ENCODE results near the gene STAB1. TPM values are rescaled to one million over a fixed set of nuclear protein-coding genes. Genes with fewer than 3 reads are reported as not detected.

Gene STAB1
- total and polyA plus RNA-seq, 2 of the 8 experiments (the other 6 are each of a cell fraction or from before 2014, with no cell fraction given): 1.0 to 1.9 TPM

DNA sequence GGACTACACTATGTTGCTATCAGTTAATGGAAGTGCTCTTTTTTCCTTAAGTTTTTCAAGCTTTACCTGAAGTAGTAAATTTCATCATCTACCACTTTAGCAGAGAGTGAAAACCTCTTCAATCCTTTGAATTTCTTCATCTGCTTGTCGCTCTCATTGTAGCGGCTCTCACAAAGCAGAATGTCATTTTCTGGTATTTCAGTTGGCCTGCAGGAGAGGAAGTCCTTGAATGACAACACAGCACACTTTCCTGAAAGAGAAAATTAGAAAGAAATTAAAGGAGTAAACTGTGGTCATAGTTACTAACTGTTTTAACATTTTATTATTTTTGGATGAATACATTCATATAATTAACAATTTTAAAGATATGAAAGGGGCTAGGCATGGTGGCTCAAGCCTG is 68.8 kb downstream of the STAB1 start:
- 97% methylated on average over 2 of the region's 2 CpGs; no CpG with 5 or more reads in 1 of the 2 experiments for WGBS, 2 experiments (ENCODE audit: extremely low coverage in 1 of 2, insufficient coverage in 1 of 2, insufficient read length in 1 of 2, insufficient replicate concordance in 2 of 2, low coverage in 1 of 2, low lambda C conversion rate in 2 of 2, missing lambda C conversion rate in 1 of 2)
- H4K91ac ChIP-seq (replicated peaks; ENCODE audit: insufficient read length, low read length): no peak overlapping the region
- no peak for DNase-seq (ENCODE audit: low read depth in 1 of 2, low spot score in 2 of 2)
- no peak overlapping the region for H4K5ac ChIP-seq (ENCODE audit: insufficient read length, low read depth, low read length)
- no peaks in the 10 kb centered on the region for H3K79me1 ChIP-seq (ENCODE audit: low read depth, low read length)
- H3K79me2 ChIP-seq (ENCODE audit: control insufficient read depth in 1 of 2, insufficient read depth in 2 of 2, low read length in 2 of 2): no peaks in the 10 kb centered on the region
- H3K9me3 ChIP-seq (ENCODE audit: insufficient read depth in 2 of 2, low read depth in 1 of 2, low read length in 1 of 2): no peaks in the 10 kb centered on the region
- H2BK12ac ChIP-seq (ENCODE audit: low read depth, low read length): no peak overlapping the region
- H4K8ac ChIP-seq (ENCODE audit: extremely low read depth, insufficient read depth, low read length): no peak overlapping the region
- H2BK20ac ChIP-seq (ENCODE audit: low read length): no peak overlapping the region
- peaks cover 0 to 2% of the 10 kb centered on the region in 2 experiments for H4K20me1 ChIP-seq (replicated peaks in 1 of 2; ENCODE audit: control insufficient read depth in 1 of 2, insufficient read depth in 2 of 2, low read length in 2 of 2)
- no peak overlapping the region for H3K4ac ChIP-seq (replicated peaks; ENCODE audit: insufficient read length, low read depth, low read length)
- peaks cover 6 to 30% (median 21%) of the 10 kb centered on the region in 4 experiments for H3K36me3 ChIP-seq (ENCODE audit: control insufficient read depth in 2 of 4, insufficient read depth in 4 of 4, low read length in 3 of 4)
- H3K18ac ChIP-seq (ENCODE audit: extremely low read depth, low read length): no peak overlapping the region
- no peak overlapping the region for H2AK5ac ChIP-seq (ENCODE audit: low read depth, low read length)
- no peak overlapping the region for H2AFZ ChIP-seq (ENCODE audit: low read length)
- POLR2A ChIA-PET (ENCODE audit: partially characterized antibody): interaction anchor here (0.6 kb wide), 1 partner anchor 16 kb away, joined by 3 read pairs; no protein-coding TSS in a partner anchor
- CTCF ChIA-PET (ENCODE audit: partially characterized antibody): interaction anchor here (1.4 kb wide), 1 partner anchor 13 kb away, joined by 4 read pairs; no protein-coding TSS in a partner anchor
- no peak for FAIRE-seq
- H2BK120ac ChIP-seq (replicated peaks; ENCODE audit: low read depth, low read length): no peak overlapping the region
- H3K23me2 ChIP-seq (ENCODE audit: low read depth, low read length): no peaks in the 10 kb centered on the region
- no peaks in the 10 kb centered on the region for H3K27me3 ChIP-seq (replicated peaks in 1 of 4; ENCODE audit: control insufficient read depth in 3 of 4, extremely low read depth in 1 of 4, insufficient read depth in 3 of 4, low read length in 3 of 4)
- H3K56ac ChIP-seq (replicated peaks; ENCODE audit: insufficient read length, low read depth, low read length): no peak overlapping the region
- H3K14ac ChIP-seq (ENCODE audit: insufficient read length): no peak overlapping the region
- no peak overlapping the region for H3K23ac ChIP-seq (ENCODE audit: insufficient read length)
- TF ChIP-seq BRCA1 (IDR thresholded peaks at IDR 0.05; ENCODE audit: low read depth, low read length): no peak
- no peak for TF ChIP-seq EZH2 (IDR thresholded peaks at IDR 0.05; ENCODE audit: low read depth, low read length, severe bottlenecking)
- no peak for TF ChIP-seq TBP (IDR thresholded peaks at IDR 0.05; ENCODE audit: low read depth, low read length)
- TF ChIP-seq CHD1 (IDR thresholded peaks at IDR 0.05; ENCODE audit: low read depth, low read length): no peak
- TF ChIP-seq SP2 (IDR thresholded peaks at IDR 0.05; ENCODE audit: low read length): no peak
- H3K4me2 ChIP-seq (ENCODE audit: insufficient read depth in 1 of 2, low read depth in 2 of 2, low read length in 2 of 2): no peak overlapping the region
- no peak overlapping the region for H3K9ac ChIP-seq (replicated peaks in 1 of 4; ENCODE audit: extremely low read depth in 1 of 4, low read depth in 3 of 4, low read length in 3 of 4)
- no peak overlapping the region for H3K4me3 ChIP-seq (ENCODE audit: extremely low read depth in 1 of 4, insufficient read depth in 2 of 4, low read depth in 3 of 4, low read length in 4 of 4)
- H3K27ac ChIP-seq (ENCODE audit: low read depth, low read length): no peak overlapping the region
- H2BK5ac ChIP-seq (ENCODE audit: low read depth, low read length): no peak overlapping the region
- no peak overlapping the region for H2BK15ac ChIP-seq (ENCODE audit: low read length)
- H3K4me1 ChIP-seq (replicated peaks in 1 of 4; ENCODE audit: control insufficient read depth in 3 of 4, insufficient read depth in 4 of 4, low read length in 3 of 4): no peaks in the 10 kb centered on the region
